PC-9 (cell line): Measurements from ENCODE around the gene WDR59. TPM values are rescaled to one million over a fixed set of nuclear protein-coding genes. Genes with fewer than 3 reads are reported as not detected.

Source experiments
- BruUV-seq: library from RNA; stranded (reverse); fragments of 400-500 nt; replicated peaks from 2 replicates; lab custom pipeline; 2021; lab: Mats Ljungman, UMichigan
- CTCF ChIA-PET: fragments of 300-600 bp; sonication (Branson Sonifier 250); formaldehyde crosslinking; loops from one replicate; lab custom pipeline; 2022; ENCODE audit warnings: antibody characterized with exemption; lab: Charles Lee
- POLR2A ChIA-PET: fragments of 300-600 bp; sonication (Branson Sonifier 250); formaldehyde crosslinking; loops from one replicate; lab custom pipeline; 2022; ENCODE audit warnings: antibody characterized with exemption; ENCODE audit not compliant: unreplicated experiment; lab: Charles Lee
- DNase-seq, 2 experiments: peaks; one replicate each; pipeline versions ENCODE4 v3.0.0 to v3.0.0-alpha.2; 2015 to 2022; ENCODE audit warnings: mixed read lengths in 1 of 2
- H2AFZ ChIP-seq: fragments of 200-600 bp; sonication (generic); 2 replicates; pipeline ENCODE4 v1.8.1; 2017; ENCODE audit warnings: antibody characterized with exemption
- H3F3A ChIP-seq: fragments of 200-600 bp; sonication (generic); 2 replicates; pipeline ENCODE4 v1.8.1; 2017; ENCODE audit warnings: antibody characterized with exemption, mild to moderate bottlenecking, low read depth; ENCODE audit not compliant: insufficient read depth
- H3K27ac ChIP-seq: fragments of 200-600 bp; sonication (generic); 2 replicates; pipeline ENCODE4 v1.6.1; 2016; ENCODE audit warnings: mixed run types
- H3K27me3 ChIP-seq: fragments of 200-600 bp; sonication (generic); 2 replicates; pipeline ENCODE4 v1.6.1; 2016; ENCODE audit warnings: low read depth, mixed run types; ENCODE audit not compliant: insufficient read depth
- H3K36me3 ChIP-seq: fragments of 200-600 bp; sonication (generic); 2 replicates; pipeline ENCODE4 v1.6.1; 2016; ENCODE audit warnings: low read depth, mixed run types
- H3K4me1 ChIP-seq: fragments of 200-600 bp; sonication (generic); replicated peaks from 2 replicates; pipeline ENCODE4 v1.6.1; 2016; ENCODE audit warnings: mixed run types; ENCODE audit not compliant: insufficient read depth
- H3K4me2 ChIP-seq: fragments of 200-600 bp; sonication (generic); 2 replicates; pipeline ENCODE4 v1.6.1; 2017; ENCODE audit warnings: mixed run types
- H3K4me3 ChIP-seq: fragments of 200-600 bp; sonication (generic); 2 replicates; pipeline ENCODE4 v1.6.1; 2016; ENCODE audit warnings: mixed run types
- H3K79me2 ChIP-seq: fragments of 200-600 bp; sonication (generic); 2 replicates; pipeline ENCODE4 v1.6.1; 2017; ENCODE audit warnings: low read depth, mixed run types
- H3K9me2 ChIP-seq: fragments of 200-600 bp; sonication (generic); 2 replicates; pipeline ENCODE4 v1.8.1; 2017; ENCODE audit warnings: mild to moderate bottlenecking; ENCODE audit not compliant: insufficient read depth
- H3K9me3 ChIP-seq: fragments of 200-600 bp; sonication (generic); 2 replicates; pipeline ENCODE4 v1.8.1; 2016; ENCODE audit warnings: low read depth; ENCODE audit not compliant: insufficient read depth
- H4K20me1 ChIP-seq: fragments of 200-600 bp; sonication (generic); 2 replicates; pipeline ENCODE4 v1.8.1; 2017; ENCODE audit not compliant: insufficient read depth
- CTCF ChIP-seq: fragments of 200-600 bp; sonication (generic); conservative IDR thresholded peaks from 2 replicates; pipeline ENCODE4 v1.6.1; 2017; ENCODE audit warnings: mixed run types, antibody characterized with exemption, mild to moderate bottlenecking, moderate library complexity
- EZH2 ChIP-seq: fragments of 200-600 bp; sonication (generic); IDR thresholded peaks from 2 replicates; pipeline ENCODE4 v1.8.0; 2017; ENCODE audit warnings: antibody characterized with exemption, low read depth
- intact Hi-C: fragments of 100-400 bp; cut with micrococcal nuclease; formaldehyde crosslinking; loops from one replicate; pipeline ENCODE4 v1.10.0; 2022; ENCODE audit not compliant: unreplicated experiment
- total RNA-seq: library from RNA; stranded (reverse); gene quantifications from 2 replicates; pipeline ENCODE4 v1.2.3, GENCODE V29; 2021

WDR59 gene
- total RNA-seq, 1 experiment from 2014 or later = 97.1 TPM

- DNase-seq = peak in 1 of 2 experiments; percentile 50
- CTCF ChIA-PET = no interaction called here
- peak overlapping the region; percentile 68; the same call in 1 of the 2 replicates for H2AFZ ChIP-seq
- peak overlapping the region; percentile 74 for H3K4me3 ChIP-seq
- H3K4me1 ChIP-seq = peaks cover 55% of the 10 kb centered on the region
- peaks cover 7% of the 10 kb centered on the region for H3K36me3 ChIP-seq
- no peaks in the 10 kb centered on the region for H3K9me3 ChIP-seq
- H3K79me2 ChIP-seq = peaks cover 55% of the 10 kb centered on the region
- POLR2A ChIA-PET = no interaction called here
- peaks cover 30% of the 10 kb centered on the region for H3F3A ChIP-seq
- no peak for TF ChIP-seq CTCF
- TF ChIP-seq EZH2 = no peak
- H3K27me3 ChIP-seq = no peaks in the 10 kb centered on the region
- peaks cover 33% of the 10 kb centered on the region for H4K20me1 ChIP-seq
- BruUV-seq = TSS peak; percentile 24
- H3K9me2 ChIP-seq = no peaks in the 10 kb centered on the region
- peak overlapping the region; percentile 48; the same call in 1 of the 2 replicates for H3K27ac ChIP-seq
- intact Hi-C loops = loop anchor here (5.0 to 10.0 kb wide), 3 partner anchors 47 to 295 kb away; partner anchors contain the start of gene MLKL
- H3K4me2 ChIP-seq = peak overlapping the region; percentile 77
Observed at GRCh38 chr16:74999609-75000480, 14.9 kb upstream of the WDR59 start.

GRCh38 chr16:74999219-74999608 lies 14.3 kb upstream of the WDR59 start:
- ChIA-PET CTCF (no interaction called here), POLR2A (no interaction called here)
- Histone ChIP-seq H3K4me2 (peak overlapping the region; percentile 77), H3K4me3 (peak overlapping the region; percentile 74), H3K4me1 (peaks cover 55% of the 10 kb centered on the region), H3K27me3 (no peaks in the 10 kb centered on the region), H3K9me2 (no peaks in the 10 kb centered on the region), H3K27ac (peak overlapping the region; percentile 48; the same call in 1 of the 2 replicates), H2AFZ (peak overlapping the region; percentile 68; the same call in 1 of the 2 replicates), H3K79me2 (peaks cover 49% of the 10 kb centered on the region), H3K36me3 (peaks cover 7% of the 10 kb centered on the region), H4K20me1 (peaks cover 33% of the 10 kb centered on the region), H3F3A (peaks cover 32% of the 10 kb centered on the region), H3K9me3 (no peaks in the 10 kb centered on the region)
- DNase-seq = no peak
- no TSS peak for BruUV-seq
- TF ChIP-seq EZH2 (no peak), CTCF (no peak)
- intact Hi-C loops = loop anchor here (5.0 to 10.0 kb wide), 3 partner anchors 48 to 294 kb away; partner anchors contain the start of gene MLKL

GRCh38 chr16:74998481-74999218 lies 13.7 kb upstream of the WDR59 start, which contains the start of gene ZNRF1:
ZNRF1 (plus strand) TSS chr16:74999024; CDS start chr16:74999672, 648 bp downstream.
- Histone ChIP-seq H2AFZ (peak within 1 kb of the TSS; percentile 68), H3K4me3 (peak within 1 kb of the TSS; percentile 74), H3K9me2 (no peaks in the 10 kb centered on the region), H3K79me2 (peaks cover 43% of the 10 kb centered on the region), H3K4me2 (peak within 1 kb of the TSS; percentile 77), H3K27ac (peak within 1 kb of the TSS; percentile 86), H3F3A (peaks cover 29% of the 10 kb centered on the region), H3K9me3 (no peaks in the 10 kb centered on the region), H3K4me1 (peaks cover 52% of the 10 kb centered on the region), H3K36me3 (peaks cover 7% of the 10 kb centered on the region; the same call in 1 of the 2 replicates), H3K27me3 (no peaks in the 10 kb centered on the region), H4K20me1 (peaks cover 33% of the 10 kb centered on the region)
- peak; percentile 82 to 87 for DNase-seq
- CTCF ChIA-PET = interaction anchor here (1.0 to 1.7 kb wide), 6 partner anchors 14 to 113 kb away, joined by 4 to 26 read pairs (median 8); partner anchors contain the start of gene WDR59
- no TSS peak for BruUV-seq
- POLR2A ChIA-PET = interaction anchor here (0.6 to 1.7 kb wide), 5 partner anchors 12 to 229 kb away, joined by 5 to 18 read pairs (median 6); partner anchors contain the start of genes LDHD and WDR59
- TF ChIP-seq EZH2 (no peak), CTCF (peak; percentile 94)
- intact Hi-C loops = loop anchor here (1.0 to 10.0 kb wide), 6 partner anchors 49 to 294 kb away; partner anchors contain the start of gene MLKL
